HEK293 (cell line): ENCODE results near the gene ZBTB1.

ENCODE experiments used
- CTCF ChIA-PET: fragments of 350-600 bp; formaldehyde crosslinking; extraction: SDS; loops from one replicate; lab custom pipeline; 2021; ENCODE audit warnings: antibody characterized with exemption; lab: Yijun Ruan, JAX
- POLR2A ChIA-PET: fragments of 300-600 bp; formaldehyde crosslinking; extraction: SDS; loops from one replicate; lab custom pipeline; 2020; ENCODE audit warnings: antibody characterized with exemption, inconsistent platforms; lab: Yijun Ruan, JAX
- H3K27ac ChIP-seq: fragments of 200-500 bp; sonication (Bioruptor generic); 2 replicates; pipeline ENCODE4 v1.5.1; 2014; ENCODE audit warnings: low read depth, low read length, control low read depth, inconsistent platforms; ENCODE audit errors: extremely low read depth
- H3K36me3 ChIP-seq, 2 experiments: fragments of 200-500 bp in 1 of 2; sonication (Bioruptor generic) in 1 of 2; 1 replicate in 1 of 2; 2 replicates in 1 of 2; pipeline ENCODE4 v1.5.1; 2014 to 2017; ENCODE audit warnings: inconsistent platforms in 2 of 2, low read length in 2 of 2; ENCODE audit not compliant: control insufficient read depth in 2 of 2, insufficient read depth in 1 of 2
- H3K4me1 ChIP-seq: fragments of 200-500 bp; sonication (Bioruptor generic); 2 replicates; pipeline ENCODE4 v1.5.1; 2014; ENCODE audit warnings: mild to moderate bottlenecking, low read length, inconsistent platforms; ENCODE audit not compliant: control insufficient read depth, insufficient read depth
- H3K4me3 ChIP-seq: 2 replicates; pipeline ENCODE4 v1.5.1; 2011; ENCODE audit warnings: low read depth, mild to moderate bottlenecking, control low read depth, low read length, moderate library complexity
- H3K9me3 ChIP-seq: fragments of 200-500 bp; sonication (Bioruptor generic); 2 replicates; pipeline ENCODE4 v1.5.1; 2014; ENCODE audit warnings: low read depth, low read length, inconsistent platforms; ENCODE audit not compliant: control insufficient read depth, insufficient read depth
- CTCF ChIP-seq: fragments of 450-650 bp; formaldehyde crosslinking; IDR thresholded peaks from 2 replicates; pipeline ENCODE4 v1.5.1; 2016; ENCODE audit warnings: missing biosample characterization, missing genetic modification characterization
- PATZ1 ChIP-seq: fragments of 450-650 bp; formaldehyde crosslinking; IDR thresholded peaks from 2 replicates; pipeline ENCODE4 v1.5.1; 2016; ENCODE audit warnings: missing biosample characterization, missing genetic modification characterization
- PRDM2 ChIP-seq: fragments of 450-650 bp; formaldehyde crosslinking; IDR thresholded peaks from 2 replicates; pipeline ENCODE4 v1.5.1; 2016; ENCODE audit warnings: missing biosample characterization, missing genetic modification characterization, borderline replicate concordance
- PRDM4 ChIP-seq: fragments of 450-650 bp; formaldehyde crosslinking; IDR thresholded peaks from 2 replicates; pipeline ENCODE4 v1.5.1; 2017; ENCODE audit warnings: missing biosample characterization, missing genetic modification characterization
- SP2 ChIP-seq: fragments of 450-650 bp; formaldehyde crosslinking; IDR thresholded peaks from 2 replicates; pipeline ENCODE4 v1.5.1; 2016; ENCODE audit warnings: missing biosample characterization, missing genetic modification characterization
- ZBTB6 ChIP-seq: fragments of 450-650 bp; formaldehyde crosslinking; IDR thresholded peaks from 2 replicates; pipeline ENCODE4 v1.5.1; 2017; ENCODE audit warnings: missing biosample characterization, missing genetic modification characterization
- ZNF114 ChIP-seq: fragments of 450-650 bp; formaldehyde crosslinking; IDR thresholded peaks from 2 replicates; pipeline ENCODE4 v1.5.0; 2017; ENCODE audit warnings: missing biosample characterization, missing genetic modification characterization
- ZNF155 ChIP-seq: fragments of 450-650 bp; formaldehyde crosslinking; IDR thresholded peaks from 2 replicates; pipeline ENCODE4 v1.5.1; 2016; ENCODE audit warnings: missing biosample characterization, missing genetic modification characterization
- ZNF184 ChIP-seq: fragments of 450-650 bp; IDR thresholded peaks from 2 replicates; pipeline ENCODE4 v1.5.1; 2018; ENCODE audit warnings: missing biosample characterization, mild to moderate bottlenecking, missing genetic modification characterization
- ZNF24 ChIP-seq: fragments of 450-650 bp; formaldehyde crosslinking; IDR thresholded peaks from 2 replicates; pipeline ENCODE4 v1.5.1; 2016; ENCODE audit warnings: missing biosample characterization, missing genetic modification characterization
- ZNF280D ChIP-seq: fragments of 450-650 bp; formaldehyde crosslinking; IDR thresholded peaks from 2 replicates; pipeline ENCODE4 v1.5.1; 2016; ENCODE audit warnings: missing biosample characterization, missing genetic modification characterization
- ZNF335 ChIP-seq: fragments of 450-650 bp; formaldehyde crosslinking; conservative IDR thresholded peaks from 2 replicates; pipeline ENCODE4 v1.5.1; 2016; ENCODE audit warnings: missing biosample characterization, missing genetic modification characterization
- ZNF404 ChIP-seq: fragments of 450-650 bp; formaldehyde crosslinking; IDR thresholded peaks from 2 replicates; pipeline ENCODE4 v1.5.1; 2017; ENCODE audit warnings: missing biosample characterization, missing genetic modification characterization
- ZNF513 ChIP-seq: fragments of 450-650 bp; IDR thresholded peaks from 2 replicates; pipeline ENCODE4 v1.5.1; 2018; ENCODE audit warnings: missing biosample characterization, missing genetic modification characterization
- ZNF549 ChIP-seq: fragments of 450-650 bp; IDR thresholded peaks from 2 replicates; pipeline ENCODE4 v1.5.1; 2018; ENCODE audit warnings: missing biosample characterization, missing genetic modification characterization, mild to moderate bottlenecking, inconsistent platforms, moderate library complexity
- ZNF600 ChIP-seq: fragments of 450-650 bp; formaldehyde crosslinking; IDR thresholded peaks from 2 replicates; pipeline ENCODE4 v1.5.1; 2016; ENCODE audit warnings: missing biosample characterization, missing genetic modification characterization
- ZNF623 ChIP-seq: fragments of 450-650 bp; formaldehyde crosslinking; IDR thresholded peaks from 2 replicates; pipeline ENCODE4 v1.5.1; 2016; ENCODE audit warnings: missing biosample characterization, missing genetic modification characterization
- ZNF660 ChIP-seq: fragments of 450-650 bp; IDR thresholded peaks from 2 replicates; pipeline ENCODE4 v1.5.1; 2018; ENCODE audit warnings: missing biosample characterization, mild to moderate bottlenecking, missing genetic modification characterization

ZBTB1 gene

GRCh38 chr14:64550621-64551333 is 46.2 kb downstream of the ZBTB1 start:
- ChIA-PET POLR2A (interaction anchor here (2.4 kb wide), 1 partner anchor 10 kb away, joined by 11 read pairs; the partner anchor contains the start of gene HSPA2), CTCF (interaction anchor here (0.7 to 1.3 kb wide), 4 partner anchors 11 to 272 kb away, joined by 4 to 5 read pairs (median 4); partner anchors contain the start of gene HSPA2)
- Histone ChIP-seq H3K36me3 (no peaks in the 10 kb centered on the region; a peak in 1 of 3 replicates), H3K4me3 (no peak overlapping the region), H3K4me1 (no peaks in the 10 kb centered on the region), H3K9me3 (no peaks in the 10 kb centered on the region), H3K27ac (no peak overlapping the region)
- TF ChIP-seq ZNF513 (tag by site-specific recombination) (no peak), PATZ1 (tag by site-specific recombination) (no peak), ZNF549 (no peak), ZNF335 (tag by site-specific recombination) (no peak), SP2 (tag by site-specific recombination) (no peak), ZNF184 (no peak), ZNF114 (tag by site-specific recombination) (no peak), ZNF155 (tag by site-specific recombination) (no peak), ZNF24 (tag by site-specific recombination) (no peak), ZBTB6 (tag by site-specific recombination) (no peak), ZNF623 (tag by site-specific recombination) (no peak), ZNF404 (tag by site-specific recombination) (no peak), ZNF280D (no peak), PRDM4 (tag by site-specific recombination) (no peak), PRDM2 (no peak), CTCF (tag by site-specific recombination) (no peak), ZNF600 (tag by site-specific recombination) (no peak), ZNF660 (tag by site-specific recombination) (no peak)
